ENCODE results near the gene TRPM4.

GRCh38 chr19:49129238-49129583 is 28.4 kb upstream of the TRPM4 start:
- no peak for TF ChIP-seq POLR2AphosphoS5 (IDR thresholded peaks at IDR 0.05)
- no peak for TF ChIP-seq POLR2A (IDR thresholded peaks at IDR 0.05)

Measured in gastroesophageal sphincter (tissue), 2 donors.